Activated CD8-positive, alpha-beta T cell treated with anti-CD3 and anti-CD28 coated beads for 36 hours (primary cell): Measurements from ENCODE around the gene LAMTOR2. TPM values are rescaled to one million over a fixed set of nuclear protein-coding genes. Genes with fewer than 3 reads are reported as not detected.

Experiments used
- ATAC-seq: fragments of 200-7000 bp; cut with Tn5 transposase; one replicate; pipeline ENCODE4 v1.10.0; 2021; ENCODE audit warnings: mild to moderate bottlenecking, moderate library complexity
- CTCF ChIA-PET: fragments of 350-600 bp; sonication (Branson Sonifier 250); formaldehyde crosslinking; loops from one replicate; lab custom pipeline; 2021; ENCODE audit warnings: antibody characterized with exemption; lab: Charles Lee
- POLR2A ChIA-PET: fragments of 350-600 bp; sonication (Branson Sonifier 250); formaldehyde crosslinking; loops from one replicate; lab custom pipeline; 2021; ENCODE audit warnings: antibody characterized with exemption; lab: Charles Lee
- DNase-seq: peaks from one replicate; pipeline ENCODE4 v3.0.0-alpha.2; 2020
- H3K27ac Mint-ChIP-seq: one replicate; pipeline ENCODE4 v1.8.0; 2021; ENCODE audit warnings: mild to moderate bottlenecking, mixed read lengths
- H3K27me3 Mint-ChIP-seq: one replicate; pipeline ENCODE4 v1.8.0; 2021; ENCODE audit warnings: mixed read lengths
- H3K36me3 Mint-ChIP-seq: one replicate; pipeline ENCODE4 v1.8.0; 2021; ENCODE audit warnings: low read depth, mixed read lengths
- H3K4me1 Mint-ChIP-seq: one replicate; pipeline ENCODE4 v1.8.0; 2021; ENCODE audit warnings: low read depth, mixed read lengths
- H3K4me3 Mint-ChIP-seq: one replicate; pipeline ENCODE4 v1.8.0; 2021; ENCODE audit warnings: mild to moderate bottlenecking, moderate library complexity, mixed read lengths
- H3K9me3 Mint-ChIP-seq: one replicate; pipeline ENCODE4 v1.8.0; 2021; ENCODE audit warnings: mixed read lengths
- intact Hi-C: fragments of 100-400 bp; cut with micrococcal nuclease; formaldehyde crosslinking; loops from one replicate; pipeline ENCODE4 v1.10.0; 2022
- total RNA-seq, 2 experiments: library from RNA; stranded (reverse); gene quantifications; one replicate each; pipeline ENCODE4 v1.2.3, GENCODE V29; 2021
- TF ChIP-seq, protein P1 (sequence below): fragments of 200-600 bp; IDR thresholded peaks from one replicate; pipeline ENCODE4 v1.8.0; 2022; ENCODE audit warnings: antibody characterized with exemption, mild to moderate bottlenecking

LAMTOR2 gene
- total RNA-seq, 2 experiments from 2014 or later: 48.9 to 49.4 TPM

DNA sequence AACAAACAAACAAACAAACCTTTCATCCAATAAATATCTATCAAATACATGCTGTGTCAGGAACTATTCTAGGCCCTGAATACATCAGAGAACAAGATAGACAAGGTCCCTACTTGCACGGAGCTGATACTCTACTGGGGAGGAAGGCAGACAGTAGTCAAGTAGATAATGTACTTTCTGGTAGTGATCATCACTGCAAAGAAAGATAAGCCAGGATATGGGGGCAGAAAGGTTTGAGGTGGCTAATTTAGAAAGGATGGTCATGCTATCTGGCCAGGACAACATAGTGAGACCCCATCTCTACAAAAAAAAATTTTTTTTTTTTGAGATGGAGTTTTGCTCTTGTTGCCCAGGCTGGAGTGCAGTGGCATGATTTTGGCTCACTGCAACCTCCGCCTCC lies 37.0 kb downstream of the LAMTOR2 start:
- peaks cover 22% of the 10 kb centered on the region for H3K27me3 Mint-ChIP-seq
- no peaks in the 10 kb centered on the region for H3K9me3 Mint-ChIP-seq
- no peaks in the 10 kb centered on the region for H3K36me3 Mint-ChIP-seq
- intact Hi-C loops: loop anchor here (10.0 kb wide), 1 partner anchor 133 kb away; no protein-coding TSS in a partner anchor
- CTCF ChIA-PET: interaction anchor here (0.7 to 22.5 kb wide), 11 partner anchors 8 to 228 kb away, joined by 3 to 772 read pairs (median 4); partner anchors contain the start of gene LMNA
- peaks cover 13% of the 10 kb centered on the region for H3K4me1 Mint-ChIP-seq
- H3K4me3 Mint-ChIP-seq: no peak overlapping the region
- DNase-seq (no peak), ATAC-seq (no peak)
- no peak overlapping the region for H3K27ac Mint-ChIP-seq
- POLR2A ChIA-PET: interaction anchor here (0.6 to 2.9 kb wide), 5 partner anchors 12 to 155 kb away, joined by 3 to 18 read pairs (median 3); partner anchors contain the start of gene LMNA
- TF ChIP-seq, protein P1, sequence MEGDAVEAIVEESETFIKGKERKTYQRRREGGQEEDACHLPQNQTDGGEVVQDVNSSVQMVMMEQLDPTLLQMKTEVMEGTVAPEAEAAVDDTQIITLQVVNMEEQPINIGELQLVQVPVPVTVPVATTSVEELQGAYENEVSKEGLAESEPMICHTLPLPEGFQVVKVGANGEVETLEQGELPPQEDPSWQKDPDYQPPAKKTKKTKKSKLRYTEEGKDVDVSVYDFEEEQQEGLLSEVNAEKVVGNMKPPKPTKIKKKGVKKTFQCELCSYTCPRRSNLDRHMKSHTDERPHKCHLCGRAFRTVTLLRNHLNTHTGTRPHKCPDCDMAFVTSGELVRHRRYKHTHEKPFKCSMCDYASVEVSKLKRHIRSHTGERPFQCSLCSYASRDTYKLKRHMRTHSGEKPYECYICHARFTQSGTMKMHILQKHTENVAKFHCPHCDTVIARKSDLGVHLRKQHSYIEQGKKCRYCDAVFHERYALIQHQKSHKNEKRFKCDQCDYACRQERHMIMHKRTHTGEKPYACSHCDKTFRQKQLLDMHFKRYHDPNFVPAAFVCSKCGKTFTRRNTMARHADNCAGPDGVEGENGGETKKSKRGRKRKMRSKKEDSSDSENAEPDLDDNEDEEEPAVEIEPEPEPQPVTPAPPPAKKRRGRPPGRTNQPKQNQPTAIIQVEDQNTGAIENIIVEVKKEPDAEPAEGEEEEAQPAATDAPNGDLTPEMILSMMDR: no peak

DNA sequence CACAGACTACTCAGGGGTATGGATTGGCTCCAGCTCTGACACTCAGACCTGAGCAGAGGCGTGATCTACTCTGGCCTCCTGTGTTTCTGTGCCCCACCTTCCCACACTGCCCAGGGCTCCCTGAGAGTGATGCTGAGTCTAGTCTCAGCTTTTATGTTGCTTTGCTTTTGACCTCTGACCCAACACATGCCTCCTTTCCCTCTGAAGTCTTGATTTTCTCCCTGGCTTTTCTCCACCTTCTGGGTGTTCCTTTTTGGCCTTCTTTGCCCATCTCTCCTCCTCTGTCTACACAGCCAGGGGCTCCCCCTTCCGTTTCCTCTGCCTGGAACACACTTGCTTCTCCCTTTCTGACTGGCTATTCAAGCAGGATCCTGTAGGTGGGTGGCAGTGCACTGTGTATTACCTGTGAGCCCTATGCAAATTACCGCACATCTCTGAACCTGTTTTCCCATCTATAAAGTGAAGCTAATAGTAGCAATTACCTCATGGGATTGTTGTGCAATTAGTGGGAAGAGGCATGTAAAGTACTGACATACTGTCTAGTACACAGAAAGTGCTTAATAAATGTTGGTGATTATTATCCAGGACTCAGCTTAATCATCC lies 41.4 kb downstream of the LAMTOR2 start:
- no peak for ATAC-seq
- H3K9me3 Mint-ChIP-seq: no peaks in the 10 kb centered on the region
- DNase-seq: peak; percentile 43
- intact Hi-C loops: loop anchor here (10.0 kb wide), 1 partner anchor 129 kb away; no protein-coding TSS in a partner anchor
- no peaks in the 10 kb centered on the region for H3K36me3 Mint-ChIP-seq
- H3K4me1 Mint-ChIP-seq: peaks cover 45% of the 10 kb centered on the region
- no peak overlapping the region for H3K4me3 Mint-ChIP-seq
- POLR2A ChIA-PET: interaction anchor here (0.7 to 8.0 kb wide), 7 partner anchors 20 to 128 kb away, joined by 3 to 151 read pairs (median 11); partner anchors contain the start of gene LMNA
- H3K27ac Mint-ChIP-seq: peak overlapping the region; percentile 93
- H3K27me3 Mint-ChIP-seq: peaks cover 20% of the 10 kb centered on the region
- CTCF ChIA-PET: interaction anchor here (0.9 to 22.5 kb wide), 24 partner anchors 8 to 290 kb away, joined by 3 to 772 read pairs (median 7); partner anchors contain the start of genes LMNA and PMF1
- TF ChIP-seq, protein P1: no peak

DNA sequence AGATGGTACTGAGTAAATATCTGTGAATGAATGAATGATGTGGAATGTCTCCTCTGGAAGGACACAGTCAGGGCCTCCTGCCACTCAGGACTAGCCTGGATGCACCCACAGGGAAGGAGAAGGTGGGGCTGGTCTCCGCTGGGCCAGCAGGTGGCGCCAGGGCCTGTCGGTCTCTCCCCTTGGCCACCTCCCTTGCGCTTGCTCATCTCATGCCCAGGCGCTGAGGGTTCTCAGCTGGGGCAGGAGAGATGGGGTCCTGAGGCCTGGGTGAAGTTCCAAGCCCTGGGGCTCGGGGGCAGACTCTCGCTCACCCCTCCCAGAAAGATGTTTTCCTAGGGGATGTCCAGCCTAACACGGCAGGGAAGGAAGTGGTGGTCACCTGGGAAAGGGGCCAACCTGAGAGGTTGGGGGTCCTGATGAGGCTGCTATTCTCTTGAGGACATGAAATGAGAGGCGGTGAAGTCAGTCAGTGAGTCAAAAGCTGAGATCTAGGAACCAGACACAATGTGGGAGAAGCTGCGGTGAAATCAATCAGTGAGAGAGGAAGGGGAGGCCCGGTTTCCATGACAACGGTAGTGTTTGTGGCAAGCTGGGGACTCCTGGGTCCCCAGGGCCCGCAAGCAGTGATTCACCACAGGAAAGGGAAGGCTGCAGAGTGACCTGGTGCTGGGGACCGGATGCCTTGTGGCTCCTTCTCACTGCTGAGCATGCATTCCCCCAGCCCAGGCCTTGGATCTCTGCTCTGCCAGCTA lies 42.2 kb downstream of the LAMTOR2 start:
- DNase-seq (peak; percentile 97), ATAC-seq (peak; percentile 81)
- Mint-ChIP-seq H3K27me3 (peaks cover 20% of the 10 kb centered on the region), H3K4me3 (peak overlapping the region; percentile 52), H3K4me1 (peaks cover 45% of the 10 kb centered on the region), H3K36me3 (no peaks in the 10 kb centered on the region), H3K27ac (peak overlapping the region; percentile 93), H3K9me3 (no peaks in the 10 kb centered on the region)
- CTCF ChIA-PET: interaction anchor here (0.8 to 22.5 kb wide), 29 partner anchors 9 to 289 kb away, joined by 3 to 772 read pairs (median 6); partner anchors contain the start of genes LMNA and PMF1
- POLR2A ChIA-PET: interaction anchor here (0.6 to 8.0 kb wide), 13 partner anchors 10 to 186 kb away, joined by 3 to 151 read pairs (median 5); partner anchors contain the start of genes LMNA and SMG5
- intact Hi-C loops: loop anchor here (1.0 to 10.0 kb wide), 2 partner anchors 30 to 128 kb away; no protein-coding TSS in a partner anchor
- TF ChIP-seq, protein P1: peak; percentile 99

DNA sequence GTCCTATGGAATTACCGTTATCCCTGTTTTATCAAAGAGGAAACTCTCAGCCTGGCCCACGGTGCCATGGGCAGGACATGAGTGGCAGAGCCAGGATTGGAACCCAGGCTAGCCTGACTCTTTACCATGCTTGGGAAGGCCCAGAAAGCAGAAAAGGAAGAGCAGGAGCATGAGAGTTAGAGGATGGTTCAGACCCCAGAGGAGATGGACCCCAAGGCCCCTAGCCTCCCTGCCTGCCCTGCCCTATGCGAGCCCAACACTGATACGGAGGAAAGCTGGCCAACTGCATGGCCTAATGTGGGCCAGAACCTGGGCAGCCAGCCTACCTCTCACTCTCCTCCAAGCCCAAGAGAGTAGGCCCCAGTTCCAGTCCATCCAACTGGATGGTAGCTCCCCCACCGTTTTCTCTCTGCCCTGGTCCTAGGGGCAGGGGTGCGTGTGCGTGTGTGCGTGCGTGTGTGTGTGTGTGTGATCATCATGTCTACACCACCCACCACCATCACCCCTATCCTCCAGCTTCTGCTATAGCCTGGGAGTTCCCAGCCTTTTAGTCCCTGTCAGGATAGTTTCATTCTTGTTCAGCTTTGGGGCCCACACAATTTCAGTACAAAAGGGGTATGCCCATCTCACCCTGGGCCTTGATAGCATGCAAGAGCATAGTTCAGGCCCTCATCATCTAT lies 43.1 kb downstream of the LAMTOR2 start:
- ChIA-PET CTCF (interaction anchor here (0.8 to 22.5 kb wide), 24 partner anchors 8 to 288 kb away, joined by 3 to 772 read pairs (median 7); partner anchors contain the start of gene LMNA), POLR2A (interaction anchor here (0.6 to 8.0 kb wide), 12 partner anchors 9 to 185 kb away, joined by 3 to 151 read pairs (median 8); partner anchors contain the start of genes LMNA and SMG5)
- peak overlapping the region; percentile 93 for H3K27ac Mint-ChIP-seq
- H3K9me3 Mint-ChIP-seq: no peaks in the 10 kb centered on the region
- ATAC-seq (peak; percentile 32), DNase-seq (peak; percentile 78)
- intact Hi-C loops: loop anchor here (1.0 to 10.0 kb wide), 2 partner anchors 30 to 127 kb away; no protein-coding TSS in a partner anchor
- H3K36me3 Mint-ChIP-seq: no peaks in the 10 kb centered on the region
- H3K4me3 Mint-ChIP-seq: peak overlapping the region; percentile 52
- peaks cover 17% of the 10 kb centered on the region for H3K27me3 Mint-ChIP-seq
- peaks cover 45% of the 10 kb centered on the region for H3K4me1 Mint-ChIP-seq
- TF ChIP-seq, protein P1: no peak
